C4-2B (cell line): ENCODE measurements around the gene DDX20.

Experiments
- ZFX ChIP-seq: fragments of 450-650 bp; IDR thresholded peaks from 2 replicates; pipeline ENCODE4 v1.6.1; 2017
- TF ChIP-seq, protein P1 (sequence below): fragments of 450-650 bp; conservative IDR thresholded peaks from 2 replicates; pipeline ENCODE4 v1.5.1; 2017; ENCODE audit warnings: mild to moderate bottlenecking

DNA sequence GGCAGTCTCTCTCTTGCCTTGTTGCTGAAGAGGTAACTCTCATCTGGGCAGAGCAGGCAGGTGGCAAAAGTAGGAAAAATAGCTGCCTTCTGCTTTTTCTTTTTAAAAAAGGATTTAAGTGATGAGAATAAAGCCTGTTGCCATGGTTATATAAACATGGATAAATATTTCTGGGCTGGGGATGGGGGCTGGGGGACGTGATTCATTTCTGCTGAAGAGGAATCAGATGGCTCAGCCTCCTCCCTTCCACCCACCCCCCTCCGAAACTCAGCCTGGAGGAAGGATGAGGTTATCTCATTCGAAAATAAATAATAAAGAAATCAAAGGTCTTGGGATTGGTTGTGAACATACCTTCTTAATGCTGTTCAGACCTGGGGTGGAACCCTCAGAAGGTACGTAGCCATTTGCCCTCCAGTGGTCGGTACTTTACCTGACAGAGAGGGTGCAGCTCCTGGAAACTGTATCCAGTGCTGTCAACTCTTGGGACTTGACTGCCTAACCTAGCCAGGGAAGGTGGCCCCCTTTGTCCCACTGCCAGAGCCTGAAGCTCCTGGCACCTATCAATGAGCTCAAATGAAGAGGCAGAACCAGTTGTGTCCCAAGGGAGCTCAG, 12.7 kb upstream of the DDX20 start:
- TF ChIP-seq, protein P1, sequence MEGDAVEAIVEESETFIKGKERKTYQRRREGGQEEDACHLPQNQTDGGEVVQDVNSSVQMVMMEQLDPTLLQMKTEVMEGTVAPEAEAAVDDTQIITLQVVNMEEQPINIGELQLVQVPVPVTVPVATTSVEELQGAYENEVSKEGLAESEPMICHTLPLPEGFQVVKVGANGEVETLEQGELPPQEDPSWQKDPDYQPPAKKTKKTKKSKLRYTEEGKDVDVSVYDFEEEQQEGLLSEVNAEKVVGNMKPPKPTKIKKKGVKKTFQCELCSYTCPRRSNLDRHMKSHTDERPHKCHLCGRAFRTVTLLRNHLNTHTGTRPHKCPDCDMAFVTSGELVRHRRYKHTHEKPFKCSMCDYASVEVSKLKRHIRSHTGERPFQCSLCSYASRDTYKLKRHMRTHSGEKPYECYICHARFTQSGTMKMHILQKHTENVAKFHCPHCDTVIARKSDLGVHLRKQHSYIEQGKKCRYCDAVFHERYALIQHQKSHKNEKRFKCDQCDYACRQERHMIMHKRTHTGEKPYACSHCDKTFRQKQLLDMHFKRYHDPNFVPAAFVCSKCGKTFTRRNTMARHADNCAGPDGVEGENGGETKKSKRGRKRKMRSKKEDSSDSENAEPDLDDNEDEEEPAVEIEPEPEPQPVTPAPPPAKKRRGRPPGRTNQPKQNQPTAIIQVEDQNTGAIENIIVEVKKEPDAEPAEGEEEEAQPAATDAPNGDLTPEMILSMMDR: no peak
- TF ChIP-seq ZFX: no peak
